Measurements from ENCODE around the gene MFAP3. TPM values are rescaled to one million over a fixed set of nuclear protein-coding genes. Genes with fewer than 3 reads are reported as not detected.

The MFAP3 gene
- polyA plus RNA-seq, 1 donor (not counting 4 experiments of a cell fraction or from before 2014, with no cell fraction given) = 43.4 TPM

GRCh38 chr5:154078272-154078671 is 39.5 kb downstream of the MFAP3 start:
- Histone ChIP-seq H4K20me1 (ENCODE audit: control insufficient read depth, extremely low read depth, insufficient read depth, low read length) (no peaks in the 10 kb centered on the region), H3K27ac (ENCODE audit: control insufficient read depth, insufficient read depth, low read length) (no peak overlapping the region), H3K9ac (ENCODE audit: control insufficient read depth, extremely low read depth, insufficient read depth, low read length) (no peak overlapping the region), H3K4me2 (ENCODE audit: control insufficient read depth, extremely low read depth, insufficient read depth, low read depth, low read length) (no peak overlapping the region), H3K4me3 (ENCODE audit: control insufficient read depth in 2 of 3, extremely low read depth in 1 of 3, insufficient read depth in 2 of 3, low read depth in 1 of 3, low read length in 3 of 3) (no peak overlapping the region), H3K9me1 (ENCODE audit: control insufficient read depth, extremely low read depth, insufficient read depth, low read length) (no peaks in the 10 kb centered on the region), H3K4me1 (ENCODE audit: control insufficient read depth, extremely low read depth, insufficient read depth, low read length) (no peaks in the 10 kb centered on the region), H3K36me3 (ENCODE audit: control insufficient read depth in 2 of 2, extremely low read depth in 1 of 2, insufficient read depth in 2 of 2, low read length in 2 of 2) (no peaks in the 10 kb centered on the region), H3K79me2 (ENCODE audit: control insufficient read depth, insufficient read depth, low read length) (no peaks in the 10 kb centered on the region), H3K9me3 (ENCODE audit: control insufficient read depth, low read depth, low read length) (no peaks in the 10 kb centered on the region), H2AFZ (ENCODE audit: control insufficient read depth, low read length) (no peak overlapping the region), H3K27me3 (ENCODE audit: control insufficient read depth, extremely low read depth, insufficient read depth, low read length) (peaks cover 3% of the 10 kb centered on the region)
- TF ChIP-seq CTCF (optimal IDR thresholded peaks at IDR 0.05 in 1 of 3, IDR thresholded peaks at IDR 0.05 in 1 of 3, conservative IDR thresholded peaks at IDR 0.05 in 1 of 3; ENCODE audit: extremely low read depth in 1 of 3, insufficient read depth in 2 of 3, low read length in 3 of 3) (no peak), EZH2 (IDR thresholded peaks at IDR 0.05; ENCODE audit: low read length) (no peak)
- dilution Hi-C loops (cut with MboI; ENCODE audit: extremely low pct_ligation_motif_present, low sequenced_read_pairs) = no loop called here
- no peak for DNase-seq (ENCODE audit: low read depth, low spot score)
- no peak for FAIRE-seq

- dilution Hi-C loops (cut with MboI; ENCODE audit: extremely low pct_ligation_motif_present, low sequenced_read_pairs) = no loop called here
- no peak overlapping the region for H3K9ac ChIP-seq (ENCODE audit: control insufficient read depth, extremely low read depth, insufficient read depth, low read length)
- H3K4me3 ChIP-seq (ENCODE audit: control insufficient read depth in 2 of 3, extremely low read depth in 1 of 3, insufficient read depth in 2 of 3, low read depth in 1 of 3, low read length in 3 of 3) = no peak overlapping the region
- FAIRE-seq (no peak), DNase-seq (ENCODE audit: low read depth, low spot score) (no peak)
- no peaks in the 10 kb centered on the region for H3K9me3 ChIP-seq (ENCODE audit: control insufficient read depth, low read depth, low read length)
- TF ChIP-seq EZH2 (IDR thresholded peaks at IDR 0.05; ENCODE audit: low read length) (no peak), CTCF (optimal IDR thresholded peaks at IDR 0.05 in 1 of 3, IDR thresholded peaks at IDR 0.05 in 1 of 3, conservative IDR thresholded peaks at IDR 0.05 in 1 of 3; ENCODE audit: extremely low read depth in 1 of 3, insufficient read depth in 2 of 3, low read length in 3 of 3) (no peak)
- no peaks in the 10 kb centered on the region for H3K36me3 ChIP-seq (ENCODE audit: control insufficient read depth in 2 of 2, extremely low read depth in 1 of 2, insufficient read depth in 2 of 2, low read length in 2 of 2)
- H2AFZ ChIP-seq (ENCODE audit: control insufficient read depth, low read length) = no peak overlapping the region
- no peak overlapping the region for H3K4me2 ChIP-seq (ENCODE audit: control insufficient read depth, extremely low read depth, insufficient read depth, low read depth, low read length)
- no peaks in the 10 kb centered on the region for H3K9me1 ChIP-seq (ENCODE audit: control insufficient read depth, extremely low read depth, insufficient read depth, low read length)
- no peaks in the 10 kb centered on the region for H3K4me1 ChIP-seq (ENCODE audit: control insufficient read depth, extremely low read depth, insufficient read depth, low read length)
- no peaks in the 10 kb centered on the region for H4K20me1 ChIP-seq (ENCODE audit: control insufficient read depth, extremely low read depth, insufficient read depth, low read length)
- H3K27ac ChIP-seq (ENCODE audit: control insufficient read depth, insufficient read depth, low read length) = no peak overlapping the region
- H3K27me3 ChIP-seq (ENCODE audit: control insufficient read depth, extremely low read depth, insufficient read depth, low read length) = peaks cover 5% of the 10 kb centered on the region
- H3K79me2 ChIP-seq (ENCODE audit: control insufficient read depth, insufficient read depth, low read length) = no peaks in the 10 kb centered on the region
Measured at GRCh38 chr5:154081246-154081645, 42.5 kb downstream of the MFAP3 start.
